H1 (cell line): Measurements from ENCODE around the gene STX4. TPM values are rescaled to one million over a fixed set of nuclear protein-coding genes. Genes with fewer than 3 reads are reported as not detected.

Experiments
- CTCF ChIA-PET: fragments of 300-600 bp; sonication (Branson Sonifier 250); formaldehyde crosslinking; loops from one replicate; lab custom pipeline; 2021; ENCODE audit not compliant: partially characterized antibody; lab: Charles Lee
- POLR2A ChIA-PET: fragments of 300-600 bp; sonication (Branson Sonifier 250); formaldehyde crosslinking; loops from one replicate; lab custom pipeline; 2021; ENCODE audit warnings: inconsistent platforms; ENCODE audit not compliant: partially characterized antibody; lab: Charles Lee
- DNase-seq, 2 experiments: peaks; one replicate each; pipeline versions ENCODE4 v3.0.0 to v3.0.0-alpha.2; 2010 to 2022; ENCODE audit warnings: low spot score in 2 of 2, low read depth in 1 of 2, mixed read lengths in 1 of 2
- FAIRE-seq: peaks from 2 replicates; lab custom pipeline; 2011; peaks lifted over from hg19 to GRCh38; lab: Jason Lieb, UNC
- H2AFZ ChIP-seq: 2 replicates; pipeline ENCODE4 v1.8.1; 2012; ENCODE audit warnings: low read length, inconsistent platforms
- H2AK5ac ChIP-seq: 2 replicates; pipeline ENCODE4 v1.6.1; 2013; ENCODE audit warnings: low read depth, low read length
- H2BK120ac ChIP-seq: replicated peaks from 2 replicates; pipeline ENCODE3; 2013; ENCODE audit warnings: low read depth, low read length, inconsistent platforms
- H2BK12ac ChIP-seq: 2 replicates; pipeline ENCODE4 v1.6.1; 2013; ENCODE audit warnings: low read depth, low read length
- H2BK15ac ChIP-seq: 2 replicates; pipeline ENCODE4 v1.6.1; 2013; ENCODE audit warnings: low read length
- H2BK20ac ChIP-seq: 2 replicates; pipeline ENCODE4 v1.6.1; 2013; ENCODE audit warnings: low read length
- H2BK5ac ChIP-seq: 2 replicates; pipeline ENCODE4 v1.6.1; 2013; ENCODE audit warnings: low read depth, low read length
- H3K14ac ChIP-seq: 2 replicates; pipeline ENCODE4 v1.6.1; 2013; ENCODE audit warnings: inconsistent platforms; ENCODE audit not compliant: insufficient read length
- H3K18ac ChIP-seq: 2 replicates; pipeline ENCODE4 v1.6.1; 2013; ENCODE audit warnings: low read length; ENCODE audit errors: extremely low read depth
- H3K23ac ChIP-seq: 2 replicates; pipeline ENCODE4 v1.6.1; 2013; ENCODE audit warnings: inconsistent platforms; ENCODE audit not compliant: insufficient read length
- H3K23me2 ChIP-seq: 2 replicates; pipeline ENCODE4 v1.6.1; 2013; ENCODE audit warnings: low read depth, low read length
- H3K27ac ChIP-seq: 2 replicates; pipeline ENCODE4 v1.6.1; 2011; ENCODE audit warnings: low read depth, low read length, inconsistent platforms
- H3K27me3 ChIP-seq, 4 experiments: replicated peaks in 1 of 4; 1 replicate in 1 of 4; 2 replicates in 3 of 4; pipeline versions ENCODE4 v1.6.1 to v1.8.1; 2011 to 2013; ENCODE audit warnings: low read length in 3 of 4, mild to moderate bottlenecking in 3 of 4, inconsistent platforms in 2 of 4, mixed read lengths in 2 of 4, moderate library complexity in 1 of 4; ENCODE audit not compliant: control insufficient read depth in 3 of 4, insufficient read depth in 3 of 4; ENCODE audit errors: extremely low read depth in 1 of 4
- H3K36me3 ChIP-seq, 4 experiments: 2 replicates each; pipeline versions ENCODE4 v1.6.1 to v1.8.1; 2011 to 2013; ENCODE audit warnings: mild to moderate bottlenecking in 4 of 4, low read length in 3 of 4, moderate library complexity in 2 of 4, control low read depth in 1 of 4, inconsistent platforms in 1 of 4; ENCODE audit not compliant: insufficient read depth in 4 of 4, control insufficient read depth in 2 of 4
- H3K4ac ChIP-seq: replicated peaks from 2 replicates; pipeline ENCODE3; 2013; ENCODE audit warnings: low read length, low read depth, mixed read lengths, inconsistent platforms; ENCODE audit not compliant: insufficient read length
- H3K4me1 ChIP-seq, 4 experiments: replicated peaks in 1 of 4; 1 replicate in 1 of 4; 2 replicates in 3 of 4; pipeline versions ENCODE4 v1.6.1 to v1.8.1; 2011 to 2013; ENCODE audit warnings: low read length in 3 of 4, inconsistent platforms in 2 of 4, mixed read lengths in 1 of 4; ENCODE audit not compliant: insufficient read depth in 4 of 4, control insufficient read depth in 3 of 4
- H3K4me2 ChIP-seq, 2 experiments: 2 replicates each; pipeline versions ENCODE4 v1.6.1 to v1.8.1; 2011 to 2013; ENCODE audit warnings: low read depth in 2 of 2, low read length in 2 of 2, control low read depth in 1 of 2, inconsistent platforms in 1 of 2, mild to moderate bottlenecking in 1 of 2; ENCODE audit not compliant: insufficient read depth in 1 of 2
- H3K4me3 ChIP-seq, 4 experiments: fragments of 200-600, 300-600 bp in 1 of 4; sonication (generic), shearing (Covaris generic), sonication (Bioruptor Twin) in 1 of 4; 2 replicates each; pipeline versions ENCODE4 v1.5.1 to v1.8.1; 2011 to 2016; ENCODE audit warnings: low read length in 4 of 4, low read depth in 3 of 4, control low read depth in 2 of 4, inconsistent platforms in 2 of 4, mild to moderate bottlenecking in 2 of 4, mixed read lengths in 1 of 4, moderate library complexity in 1 of 4; ENCODE audit not compliant: insufficient read depth in 2 of 4; ENCODE audit errors: extremely low read depth in 1 of 4
- H3K56ac ChIP-seq: replicated peaks from 2 replicates; pipeline ENCODE3; 2013; ENCODE audit warnings: low read depth, mild to moderate bottlenecking, mixed read lengths, low read length, inconsistent platforms; ENCODE audit not compliant: insufficient read length
- H3K79me1 ChIP-seq: 2 replicates; pipeline ENCODE4 v1.6.1; 2013; ENCODE audit warnings: low read depth, low read length, control low read depth
- H3K79me2 ChIP-seq, 2 experiments: 2 replicates each; pipeline versions ENCODE4 v1.6.1 to v1.8.1; 2012 to 2013; ENCODE audit warnings: low read length in 2 of 2, mild to moderate bottlenecking in 2 of 2, inconsistent platforms in 1 of 2; ENCODE audit not compliant: insufficient read depth in 2 of 2, control insufficient read depth in 1 of 2
- H3K9ac ChIP-seq, 4 experiments: replicated peaks in 1 of 4; 1 replicate in 1 of 4; 2 replicates in 3 of 4; pipeline versions ENCODE4 v1.6.1 to v1.8.1; 2011 to 2013; ENCODE audit warnings: low read depth in 3 of 4, low read length in 3 of 4, control low read depth in 2 of 4, mild to moderate bottlenecking in 2 of 4, moderate library complexity in 2 of 4, inconsistent platforms in 1 of 4; ENCODE audit errors: extremely low read depth in 1 of 4
- H3K9me3 ChIP-seq, 2 experiments: 2 replicates each; pipeline versions ENCODE4 v1.6.1 to v1.8.1; 2012 to 2013; ENCODE audit warnings: mild to moderate bottlenecking in 2 of 2, moderate library complexity in 2 of 2, control low read depth in 1 of 2, inconsistent platforms in 1 of 2, low read depth in 1 of 2, low read length in 1 of 2, mixed read lengths in 1 of 2; ENCODE audit not compliant: insufficient read depth in 2 of 2
- H4K20me1 ChIP-seq, 2 experiments: replicated peaks in 1 of 2; 2 replicates each; pipeline versions ENCODE3 to v1.8.1; 2011 to 2013; ENCODE audit warnings: inconsistent platforms in 2 of 2, low read length in 2 of 2, mild to moderate bottlenecking in 1 of 2; ENCODE audit not compliant: insufficient read depth in 2 of 2, control insufficient read depth in 1 of 2
- H4K5ac ChIP-seq: 2 replicates; pipeline ENCODE4 v1.6.1; 2013; ENCODE audit warnings: low read length, low read depth, mixed read lengths, inconsistent platforms; ENCODE audit not compliant: insufficient read length
- H4K8ac ChIP-seq: 2 replicates; pipeline ENCODE4 v1.8.0; 2013; ENCODE audit warnings: mild to moderate bottlenecking, moderate library complexity, low read length, inconsistent platforms; ENCODE audit not compliant: insufficient read depth; ENCODE audit errors: extremely low read depth
- H4K91ac ChIP-seq: replicated peaks from 2 replicates; pipeline ENCODE3; 2013; ENCODE audit warnings: low read length, mixed read lengths, inconsistent platforms; ENCODE audit not compliant: insufficient read length
- GABPA ChIP-seq: IDR thresholded peaks from 2 replicates; pipeline ENCODE4 v1.6.1; 2011; ENCODE audit warnings: mild to moderate bottlenecking, low read length, moderate library complexity, borderline replicate concordance; ENCODE audit not compliant: insufficient read depth
- KDM5A ChIP-seq: fragments of 200-600 bp; IDR thresholded peaks from 2 replicates; pipeline ENCODE4 v1.7.1; 2012; ENCODE audit warnings: mild to moderate bottlenecking, low read length, inconsistent platforms, mixed read lengths
- POLR2A ChIP-seq, 2 experiments: IDR thresholded peaks; 1 replicate in 1 of 2; 2 replicates in 1 of 2; pipeline ENCODE4 v1.6.1; 2011; ENCODE audit warnings: low read depth in 2 of 2, low read length in 2 of 2, mild to moderate bottlenecking in 2 of 2; ENCODE audit errors: control extremely low read depth in 1 of 2
- POU5F1 ChIP-seq: IDR thresholded peaks from 2 replicates; pipeline ENCODE4 v1.6.1; 2011; ENCODE audit warnings: low read depth, mild to moderate bottlenecking, low read length, moderate library complexity
- SIRT6 ChIP-seq: IDR thresholded peaks from one replicate; pipeline ENCODE4 v1.7.1; 2012; ENCODE audit warnings: low read length, inconsistent platforms
- TAF1 ChIP-seq: IDR thresholded peaks from 2 replicates; pipeline ENCODE4 v1.6.1; 2011; ENCODE audit warnings: mild to moderate bottlenecking, low read depth, low read length
- WGBS, 2 experiments: shearing (Covaris generic) in 1 of 2; methylation state at CpG; one replicate each; pipeline versions ENCODE4 v1.1.6 to v1.1.7; 2013 to 2015; ENCODE audit warnings: low lambda C conversion rate in 2 of 2, mixed read lengths in 2 of 2, inconsistent platforms in 1 of 2, low coverage in 1 of 2, missing lambda C conversion rate in 1 of 2; ENCODE audit not compliant: insufficient replicate concordance in 2 of 2, insufficient coverage in 1 of 2, insufficient read length in 1 of 2; ENCODE audit errors: extremely low coverage in 1 of 2, missing lambda C conversion rate in 1 of 2; 5-methylcytosine and 5-hydroxymethylcytosine counted together
- polyA plus RNA-seq, 7 experiments: library from polyadenylated mRNA; depleted of rRNA in 3 of 7; stranded (reverse) in 5 of 7; unstranded in 2 of 7; fragments of >200 nt in 5 of 7; fragments of 200-250 nt in 2 of 7; gene quantifications; 1 replicate in 5 of 7; 2 replicates in 1 of 7; 4 replicates in 1 of 7; pipeline versions ENCODE4 v1.2.1 to v1.2.3, GENCODE V29; 2011 to 2013; ENCODE audit warnings: missing spikeins in 2 of 7, mixed read lengths in 2 of 7
- total RNA-seq: library from RNA; stranded (reverse); fragmentation: NEBNext Ultra II Directional; extraction: Animal tissue kit (Norgen Biotek cat#: 25700); gene quantifications from 2 replicates; pipeline ENCODE4 v1.2.1, GENCODE V29; 2021

Gene STX4
- total and polyA plus RNA-seq, 2 of the 8 experiments (the other 6 are each of a cell fraction or from before 2014, with no cell fraction given): 25.8 to 32.3 TPM

DNA sequence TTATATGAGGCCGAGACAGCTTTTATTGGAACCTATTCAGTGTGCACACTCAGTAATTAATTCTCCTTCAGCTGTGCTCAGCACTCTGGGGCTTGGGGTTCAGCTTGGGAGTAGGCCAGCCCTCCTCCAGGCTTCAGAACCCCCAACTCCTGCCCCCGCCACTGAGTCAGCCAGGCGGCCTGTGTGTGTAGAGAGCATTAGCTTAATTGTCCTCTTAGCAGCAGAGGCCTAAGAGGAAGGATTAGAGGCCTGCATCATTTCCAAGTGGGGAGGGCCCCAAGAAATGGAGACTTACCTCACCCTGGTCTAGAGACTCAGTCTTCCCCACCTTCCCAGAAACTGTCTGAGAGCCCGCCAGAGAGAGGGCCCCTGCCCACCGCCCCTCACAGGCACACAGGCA lies 54.6 kb downstream of the STX4 start:
- 90% methylated on average over 4 of the region's 5 CpGs; no CpG with 5 or more reads in 1 of the 2 experiments for WGBS, 2 experiments
- Histone ChIP-seq H2AK5ac (no peak overlapping the region), H3K79me1 (peaks cover 12% of the 10 kb centered on the region), H3K56ac (no peak overlapping the region), H4K20me1 (peaks cover 8 to 27% of the 10 kb centered on the region in 2 experiments), H3K9me3 (no peaks in the 10 kb centered on the region), H2BK20ac (no peak overlapping the region), H3K79me2 (peaks cover 0 to 7% of the 10 kb centered on the region in 2 experiments; a peak in 1 of 4 replicates), H3K27ac (no peak overlapping the region), H4K91ac (no peak overlapping the region), H3K4ac (no peak overlapping the region), H4K8ac (no peak overlapping the region), H2BK15ac (no peak overlapping the region), H3K27me3 (no peaks in the 10 kb centered on the region), H3K23ac (no peak overlapping the region), H3K4me3 (no peak overlapping the region), H3K4me2 (no peak overlapping the region), H3K14ac (no peak overlapping the region), H2AFZ (no peak overlapping the region), H3K4me1 (peaks cover 0 to 3% (median 0%) of the 10 kb centered on the region in 4 experiments; a peak in 1 of 7 replicates), H2BK120ac (no peak overlapping the region), H2BK12ac (no peak overlapping the region), H3K36me3 (peaks cover 0 to 17% (median 6%) of the 10 kb centered on the region in 4 experiments; a peak in 5 of 8 replicates), H3K23me2 (no peaks in the 10 kb centered on the region), H2BK5ac (no peak overlapping the region), H4K5ac (no peak overlapping the region), H3K9ac (no peak overlapping the region), H3K18ac (no peak overlapping the region)
- TF ChIP-seq KDM5A (no peak), GABPA (no peak), POU5F1 (no peak), POLR2A (IDR thresholded peaks at IDR 0.05; ENCODE audit: control extremely low read depth in 1 of 2, low read depth in 2 of 2, low read length in 2 of 2) (no peak), TAF1 (no peak), SIRT6 (no peak)
- FAIRE-seq (no peak), DNase-seq (no peak)
- POLR2A ChIA-PET: interaction anchor here (1.1 to 1.5 kb wide), 4 partner anchors 14 to 96 kb away, joined by 3 to 5 read pairs (median 4); partner anchors contain the start of gene PRSS8
- CTCF ChIA-PET: interaction anchor here (1.1 to 3.0 kb wide), 4 partner anchors 9 to 73 kb away, joined by 3 to 14 read pairs (median 5); no protein-coding TSS in a partner anchor
